ENCODE measurements around the gene MRPS33. TPM values are rescaled to one million over a fixed set of nuclear protein-coding genes. Genes with fewer than 3 reads are reported as not detected.

The MRPS33 gene
- total and polyA plus RNA-seq, 2 of the 13 experiments (the other 11 are each of a cell fraction or from before 2014, with no cell fraction given) = 50.9 to 91.0 TPM

GRCh38 chr7:141014524-141015395, at the start of gene MRPS33 (continued):
- no peak for TF ChIP-seq ZNF550 (CRISPR knock-in tag; IDR thresholded peaks at IDR 0.05; ENCODE audit: borderline replicate concordance)
- no peak for TF ChIP-seq MBNL3 (CRISPR knock-in tag; conservative IDR thresholded peaks at IDR 0.05)
- TF ChIP-seq MAX (IDR thresholded peaks at IDR 0.05) = peak; percentile 90
- TF ChIP-seq JUN (CRISPR knock-in tag; IDR thresholded peaks at IDR 0.05) = peak; percentile 46; the same call in 1 of the 2 replicates
- peak; percentile 85 for TF ChIP-seq KDM5B (CRISPR knock-in tag; IDR thresholded peaks at IDR 0.05; ENCODE audit: borderline replicate concordance)
- no peak for TF ChIP-seq KIAA2018 (CRISPR knock-in tag; IDR thresholded peaks at IDR 0.05; ENCODE audit: borderline replicate concordance)
- TF ChIP-seq ZNF577 (CRISPR knock-in tag; IDR thresholded peaks at IDR 0.05; ENCODE audit: borderline replicate concordance, low read depth) = no peak
- peak; percentile 98; the same call in 1 of the 2 replicates for TF ChIP-seq ZSCAN5A (CRISPR knock-in tag; IDR thresholded peaks at IDR 0.05; ENCODE audit: borderline replicate concordance)
- TF ChIP-seq TERF1 (CRISPR knock-in tag; IDR thresholded peaks at IDR 0.05) = no peak
- no peak; the same call in 1 of the 2 replicates for TF ChIP-seq ZFP90 (CRISPR knock-in tag; IDR thresholded peaks at IDR 0.05; ENCODE audit: borderline replicate concordance)
- peak; percentile 21; the same call in 1 of the 2 replicates for TF ChIP-seq FOXO1 (CRISPR knock-in tag; IDR thresholded peaks at IDR 0.05)
- peak; percentile 94 for TF ChIP-seq ELF1 (CRISPR knock-in tag; IDR thresholded peaks at IDR 0.05)
- no peak; the same call in 1 of the 2 replicates for TF ChIP-seq FOXJ3 (CRISPR knock-in tag; IDR thresholded peaks at IDR 0.05; ENCODE audit: borderline replicate concordance)
- peak; percentile 62 for TF ChIP-seq NFYB (CRISPR knock-in tag; IDR thresholded peaks at IDR 0.05)
- TF ChIP-seq ZMYM3 (CRISPR knock-in tag; IDR thresholded peaks at IDR 0.05) = no peak
- peak; percentile 28; the same call in 1 of the 2 replicates for TF ChIP-seq MTF2 (CRISPR knock-in tag; IDR thresholded peaks at IDR 0.05; ENCODE audit: borderline replicate concordance)
- TF ChIP-seq SP4 (CRISPR knock-in tag; IDR thresholded peaks at IDR 0.05) = peak; percentile 45; the same call in 1 of the 2 replicates
- no peak for TF ChIP-seq HOXA7 (CRISPR knock-in tag; IDR thresholded peaks at IDR 0.05)

Data from HepG2 (cell line).